ENCODE data around the gene FGA.
"Not testable (repeated sequence)": the region's sequence is repeated elsewhere in the genome, so short reads cannot be mapped to it uniquely, and the experiment has no call there.

FGA gene

DNA sequence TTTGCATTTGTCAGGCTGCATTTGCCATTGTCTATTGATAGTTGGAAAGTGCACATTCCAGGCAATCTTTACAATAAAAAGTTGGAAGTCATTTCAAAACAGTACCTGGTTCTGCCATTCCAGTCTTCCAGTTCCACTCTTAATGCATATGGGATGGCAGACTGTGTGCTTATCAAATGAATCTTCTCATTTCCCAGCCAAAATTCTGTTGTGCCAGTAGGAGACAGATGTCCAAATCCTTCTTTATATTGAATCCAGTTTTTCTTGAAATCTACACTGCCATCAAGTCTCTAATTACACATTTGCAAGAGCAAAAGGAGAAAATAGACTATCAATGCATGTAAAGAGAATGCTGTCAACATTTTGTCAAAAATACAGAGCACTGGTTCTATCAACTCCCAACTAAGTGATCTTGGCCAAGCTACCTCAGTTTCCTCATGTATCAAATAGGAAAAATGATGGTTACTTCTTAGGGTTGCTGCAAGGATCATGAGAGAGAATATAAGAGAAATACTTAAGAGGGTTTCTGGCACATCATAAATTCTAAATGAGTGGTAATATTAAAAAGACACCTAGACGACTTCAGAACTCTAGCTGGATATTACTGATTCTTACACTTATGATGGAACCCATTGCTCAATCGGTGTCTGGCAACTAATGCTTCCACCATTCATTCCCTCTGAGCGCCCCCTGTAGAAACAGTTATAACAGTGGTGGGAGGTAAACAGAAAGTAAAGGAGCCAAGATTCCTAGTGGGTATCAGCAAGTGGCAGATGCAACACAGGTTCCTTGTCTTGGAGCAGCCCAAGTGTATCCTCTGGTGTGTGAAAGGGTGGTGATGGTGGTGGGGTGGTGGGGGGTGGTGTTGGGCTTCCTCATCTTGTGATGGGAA is 18.1 kb upstream of the FGA start:
- no peak for DNase-seq (ENCODE audit: low read depth in 3 of 3, low spot score in 1 of 3)

GRCh38 chr4:154606728-154607723 is 16.5 kb upstream of the FGA start:
- no peak for DNase-seq (ENCODE audit: low read depth in 3 of 3, low spot score in 1 of 3)

- DNase-seq (ENCODE audit: low read depth in 3 of 3, low spot score in 1 of 3), result no peak
These were observed 14.2 kb upstream of the FGA start for GRCh38 chr4:154604696-154605200.

- no peak for DNase-seq (ENCODE audit: low read depth in 3 of 3, low spot score in 1 of 3)
These were observed 12.7 kb upstream of the FGA start for GRCh38 chr4:154603033-154603943.

DNA sequence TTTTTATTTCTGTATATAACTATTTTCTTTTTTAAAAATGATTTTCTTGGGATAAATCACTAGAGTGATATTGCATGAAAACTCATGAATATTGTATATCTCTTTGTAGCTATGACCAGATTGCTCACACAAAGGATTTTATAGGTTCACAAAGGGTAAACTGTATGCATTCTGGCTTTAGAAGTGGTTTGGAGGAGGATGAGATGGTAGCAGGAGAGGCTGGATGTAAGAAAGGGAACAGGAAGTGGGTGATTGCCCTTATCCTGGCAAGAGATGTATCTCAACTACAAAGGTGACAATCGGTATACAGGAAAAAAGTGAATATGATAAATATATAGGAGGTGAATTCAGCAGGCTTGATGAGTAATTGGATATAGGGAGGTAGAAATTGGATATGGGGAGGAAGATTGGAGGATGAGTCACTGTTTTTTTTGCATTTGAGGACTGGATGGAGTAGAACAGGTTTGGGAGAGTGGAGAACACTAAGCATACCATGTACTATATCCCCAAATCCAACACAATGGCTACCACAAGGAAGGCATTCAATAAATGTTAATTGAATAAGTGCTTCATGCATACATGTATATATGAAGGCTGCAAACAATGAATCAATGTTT is 12.0 kb upstream of the FGA start:
- no peak for DNase-seq (ENCODE audit: low read depth in 3 of 3, low spot score in 1 of 3)

- no peak for DNase-seq (ENCODE audit: low read depth in 3 of 3, low spot score in 1 of 3)
These were observed 7.5 kb upstream of the FGA start for GRCh38 chr4:154597798-154598774.

- DNase-seq (ENCODE audit: low read depth in 3 of 3, low spot score in 1 of 3), result not testable (repeated sequence)
These were observed 6.7 kb upstream of the FGA start for GRCh38 chr4:154597281-154597680.

DNA sequence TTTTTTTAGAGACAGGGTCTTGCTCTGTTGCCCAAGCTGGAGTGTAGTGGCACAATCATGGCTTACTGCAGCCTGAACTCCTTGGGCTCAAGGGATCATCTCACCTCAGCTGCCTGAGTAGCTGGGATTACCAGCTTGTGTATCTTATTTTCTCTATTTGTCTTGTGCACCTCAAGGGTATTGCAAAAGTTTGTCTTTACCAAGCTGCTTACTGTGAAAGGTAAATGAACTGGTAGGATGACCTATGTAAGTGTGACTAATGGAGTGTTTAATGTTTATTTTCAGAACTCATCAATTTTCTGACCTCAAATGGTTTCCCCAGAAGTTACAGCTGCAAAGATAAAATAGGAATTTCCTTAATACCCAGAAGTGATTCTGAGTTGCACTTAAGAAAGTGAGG is 5.3 kb upstream of the FGA start:
- DNase-seq (ENCODE audit: low read depth in 3 of 3, low spot score in 1 of 3), result no peak

DNA sequence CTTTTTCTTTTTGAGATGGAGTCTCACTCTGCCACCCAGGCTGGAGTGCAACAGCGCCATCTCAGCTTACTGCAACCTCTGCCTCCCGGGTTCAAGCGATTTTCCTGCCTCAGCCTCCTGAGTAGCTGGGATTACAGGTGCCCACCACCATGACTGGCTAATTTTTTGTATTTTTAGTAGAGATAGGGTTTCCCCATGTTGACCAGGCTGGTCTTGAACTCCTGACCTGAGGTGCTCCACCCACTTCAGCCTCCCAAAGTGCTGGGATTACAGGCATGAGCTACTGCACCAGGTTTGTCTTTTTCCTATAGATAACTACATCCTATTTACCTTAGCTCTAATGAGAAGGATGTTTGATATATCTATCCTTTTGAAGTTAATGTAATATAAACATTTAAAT is 3.8 kb upstream of the FGA start:
- DNase-seq (ENCODE audit: low read depth in 3 of 3, low spot score in 1 of 3), result not testable (repeated sequence)

DNA sequence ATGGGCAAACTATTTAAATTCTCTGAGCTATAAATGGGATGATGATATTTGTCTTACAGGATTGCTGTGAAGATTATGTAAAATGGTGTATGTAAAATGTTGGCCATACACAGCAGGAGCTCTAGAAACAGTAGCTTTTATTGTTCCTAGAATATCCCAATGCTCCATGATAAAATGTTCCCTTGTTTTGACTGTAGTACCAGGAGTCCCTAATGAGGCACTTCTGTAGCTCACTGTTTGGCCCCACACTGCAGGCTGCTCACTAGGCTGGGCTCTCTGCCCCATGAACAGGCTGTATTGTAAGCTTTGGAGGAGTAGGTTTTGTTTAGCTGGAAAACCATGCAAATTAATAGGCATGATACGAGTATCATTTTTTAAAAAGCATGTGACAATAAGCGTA is 3.3 kb upstream of the FGA start:
- no peak for DNase-seq (ENCODE audit: low read depth in 3 of 3, low spot score in 1 of 3)

DNA sequence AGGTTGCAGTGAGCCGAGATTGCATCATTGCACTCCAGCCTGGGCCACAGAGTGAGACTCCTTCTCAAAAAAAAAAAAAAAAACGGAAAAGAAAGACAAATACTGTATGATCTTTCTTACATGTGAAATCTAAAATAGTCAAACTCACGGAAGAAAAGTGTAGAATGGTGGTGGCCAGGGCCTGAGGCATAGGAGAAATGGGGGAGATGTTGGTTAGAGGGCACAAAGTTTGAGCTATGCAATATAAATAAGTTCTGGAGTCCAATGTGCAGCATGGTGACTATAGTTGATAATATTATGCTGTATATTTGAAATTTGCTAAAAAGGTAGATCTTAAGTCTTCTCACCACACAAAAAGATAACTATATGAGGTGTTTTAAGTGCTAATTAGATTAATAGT is 1.3 kb upstream of the FGA start:
- DNase-seq (ENCODE audit: low read depth in 3 of 3, low spot score in 1 of 3), result no peak

- DNase-seq (ENCODE audit: low read depth in 3 of 3, low spot score in 1 of 3), result no peak
These were observed 995 bp downstream of the FGA start for GRCh38 chr4:154589296-154590197.

DNA sequence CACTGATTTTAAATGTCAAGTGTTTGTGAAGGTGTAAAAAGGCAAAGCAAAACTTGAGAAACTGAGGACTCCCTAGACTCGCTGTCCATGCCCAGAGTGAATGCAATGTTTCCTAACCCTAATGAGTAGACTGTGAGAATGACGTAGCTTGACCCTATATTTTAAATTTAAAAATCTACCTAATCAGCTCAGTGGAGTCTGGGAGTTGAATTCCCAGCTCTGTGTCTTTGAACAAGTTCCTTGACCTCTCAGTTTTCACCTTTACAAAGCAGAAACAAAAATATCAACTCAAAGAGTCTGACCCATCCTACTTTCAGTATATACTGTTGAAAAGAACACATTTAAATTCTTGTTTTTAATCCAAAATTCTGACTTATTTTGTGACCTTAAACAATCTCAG is 2.3 kb downstream of the FGA start:
- DNase-seq (ENCODE audit: low read depth in 3 of 3, low spot score in 1 of 3), result no peak

DNA sequence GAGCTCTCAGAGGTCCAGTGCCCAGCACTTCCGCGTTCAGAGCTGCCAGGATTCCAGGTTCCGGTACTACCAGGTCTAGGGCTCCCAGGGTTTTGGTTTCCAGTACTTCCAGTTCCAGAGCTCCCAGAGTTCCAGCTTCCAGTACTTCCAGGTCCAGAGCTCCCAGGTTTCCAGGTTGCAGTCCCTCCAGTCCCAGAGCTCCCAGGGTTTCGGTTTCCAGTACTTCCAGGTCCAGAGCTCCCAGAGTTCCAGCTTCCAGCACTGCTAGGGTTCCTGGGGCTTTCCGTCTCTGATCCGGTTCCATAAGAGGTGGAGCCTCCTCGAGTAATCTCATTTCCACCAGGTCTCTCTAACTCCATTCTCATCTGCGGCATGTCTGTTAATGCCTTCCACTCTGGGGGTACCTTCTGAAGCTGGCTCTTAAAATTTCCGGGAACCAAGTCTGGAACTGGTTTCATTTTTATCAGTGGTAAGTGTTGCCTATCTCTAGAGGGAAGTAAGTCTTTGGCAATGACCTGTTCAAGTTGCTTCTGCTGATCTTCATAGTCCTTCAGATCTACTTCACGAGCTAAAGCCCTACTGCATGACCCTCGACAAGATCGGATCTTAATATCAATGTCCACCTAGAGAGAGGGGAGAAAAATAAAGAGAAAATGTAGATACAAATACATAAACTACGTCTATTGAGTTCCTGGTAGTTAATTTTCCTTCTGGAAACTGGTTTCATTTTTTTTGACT is 4.1 kb downstream of the FGA start:
- DNase-seq (ENCODE audit: low read depth in 3 of 3, low spot score in 1 of 3), result no peak

GRCh38 chr4:154585369-154586018 is 5.0 kb downstream of the FGA start:
- no peak for DNase-seq (ENCODE audit: low read depth in 3 of 3, low spot score in 1 of 3)

DNA sequence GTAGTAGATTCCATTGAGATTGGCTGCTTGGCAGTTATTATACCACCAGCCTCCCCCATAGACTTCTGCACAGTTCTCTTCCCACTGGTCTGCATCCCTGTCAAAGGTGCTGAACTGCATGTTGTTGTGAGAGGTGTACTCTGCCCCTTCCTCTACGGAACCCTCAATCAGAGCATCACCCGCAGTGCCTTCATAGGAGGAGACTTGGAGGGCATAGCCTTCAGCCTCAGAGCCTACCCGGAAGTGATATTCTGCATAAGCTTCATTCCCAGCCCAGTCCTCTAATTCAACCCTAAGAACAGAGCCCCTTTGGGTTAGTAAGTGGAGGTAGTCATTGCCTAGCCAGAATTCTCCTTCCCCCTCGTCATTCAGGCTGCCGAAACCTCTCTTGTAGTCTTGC is 6.3 kb downstream of the FGA start:
- no peak for DNase-seq (ENCODE audit: low read depth in 3 of 3, low spot score in 1 of 3)

DNA sequence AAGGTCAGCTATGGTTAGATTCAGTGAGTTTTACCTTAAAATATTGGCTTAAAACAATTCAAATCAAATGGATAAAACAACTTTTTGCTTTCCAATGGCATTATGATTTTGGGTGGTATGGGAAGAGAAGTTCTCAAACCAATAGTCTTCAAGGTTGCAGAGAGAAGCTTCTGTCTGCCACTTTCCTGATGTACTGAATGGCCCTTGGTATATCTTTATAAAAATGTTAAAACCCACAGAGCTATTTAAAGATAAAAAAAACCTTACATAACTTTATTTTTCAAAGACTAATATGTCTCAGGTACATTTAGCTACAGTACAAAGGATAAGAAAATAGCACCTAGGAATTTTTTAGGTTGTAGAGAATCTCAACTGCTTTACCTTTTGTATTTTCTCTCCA is 6.9 kb downstream of the FGA start:
- no peak for DNase-seq (ENCODE audit: low read depth in 3 of 3, low spot score in 1 of 3)

Measured in stimulated activated CD4-positive, alpha-beta T cell treated with anti-CD3 and anti-CD28 coated beads, TNF-alpha, amount 100 ng/mL, for 1 hour (primary cell).